DMS79 (cell line): Measurements from ENCODE around the gene FGD3.
A peak's percentile ranks its signal among the peaks of the same experiment; 100 is the strongest.

Experiments
- DNase-seq: peaks from one replicate; lab custom pipeline; 2025; lab: John Stamatoyannopoulos, UW

Gene FGD3

GRCh38 chr9:92954049-92954861 lies 6.9 kb downstream of the FGD3 start:
- peak; percentile 16 for DNase-seq

GRCh38 chr9:92954886-92955285 lies 7.6 kb downstream of the FGD3 start:
- DNase-seq: no peak

GRCh38 chr9:92960561-92961290 lies 13.4 kb downstream of the FGD3 start:
- DNase-seq: no peak

DNA sequence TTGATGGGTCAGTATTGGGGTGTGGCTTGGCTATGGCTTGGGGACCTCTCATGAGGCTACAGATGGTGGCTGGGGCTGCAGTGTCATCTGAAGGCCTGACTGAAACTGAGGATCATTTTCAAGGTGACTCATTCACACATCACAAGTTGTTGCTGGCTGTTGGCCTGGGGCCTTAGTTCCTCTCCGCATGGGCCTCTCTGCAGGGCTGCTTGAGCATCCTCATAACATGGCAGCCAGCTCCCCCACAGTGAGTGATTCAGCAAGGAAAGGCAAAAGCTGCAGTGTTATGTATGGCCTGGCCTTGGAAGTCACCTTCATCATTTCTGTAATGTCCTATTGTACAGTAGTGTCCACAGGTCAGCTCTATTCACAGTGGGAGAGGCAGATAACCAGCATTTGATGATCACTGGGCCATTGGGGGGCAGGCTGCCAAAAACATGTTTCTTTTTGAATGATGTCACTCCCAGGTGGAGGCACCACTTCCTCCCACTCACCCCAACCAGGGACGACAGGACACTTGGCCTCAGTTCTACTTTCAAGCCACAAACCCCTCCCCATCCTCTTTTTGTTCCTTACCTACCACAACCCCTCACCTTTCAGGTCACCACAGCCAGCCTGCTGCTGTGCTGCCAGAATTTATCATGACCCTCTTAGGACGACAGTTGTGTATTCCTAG lies 14.4 kb downstream of the FGD3 start:
- no peak for DNase-seq

- no peak for DNase-seq
Measured at GRCh38 chr9:92962303-92962649, 15.0 kb downstream of the FGD3 start.

DNA sequence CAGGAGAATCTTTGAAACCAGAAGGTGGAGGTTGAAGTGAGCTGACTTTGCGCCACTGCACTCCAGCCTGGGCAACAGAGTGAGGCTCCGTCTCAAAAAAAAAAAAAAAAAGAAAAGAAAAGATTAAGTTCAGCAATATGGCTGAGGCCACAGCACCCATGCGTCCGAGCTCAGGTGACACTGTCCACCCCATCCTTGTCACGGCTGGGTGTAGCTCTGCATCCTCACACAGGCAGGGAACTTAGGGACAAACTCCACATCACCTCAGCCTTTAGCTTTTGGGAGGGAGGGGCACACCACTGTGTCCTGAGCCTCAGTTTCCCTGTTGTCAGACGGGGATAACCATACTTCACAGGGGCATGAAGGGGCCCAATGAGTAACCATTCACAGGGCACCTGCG lies 15.5 kb downstream of the FGD3 start:
- no peak for DNase-seq

DNA sequence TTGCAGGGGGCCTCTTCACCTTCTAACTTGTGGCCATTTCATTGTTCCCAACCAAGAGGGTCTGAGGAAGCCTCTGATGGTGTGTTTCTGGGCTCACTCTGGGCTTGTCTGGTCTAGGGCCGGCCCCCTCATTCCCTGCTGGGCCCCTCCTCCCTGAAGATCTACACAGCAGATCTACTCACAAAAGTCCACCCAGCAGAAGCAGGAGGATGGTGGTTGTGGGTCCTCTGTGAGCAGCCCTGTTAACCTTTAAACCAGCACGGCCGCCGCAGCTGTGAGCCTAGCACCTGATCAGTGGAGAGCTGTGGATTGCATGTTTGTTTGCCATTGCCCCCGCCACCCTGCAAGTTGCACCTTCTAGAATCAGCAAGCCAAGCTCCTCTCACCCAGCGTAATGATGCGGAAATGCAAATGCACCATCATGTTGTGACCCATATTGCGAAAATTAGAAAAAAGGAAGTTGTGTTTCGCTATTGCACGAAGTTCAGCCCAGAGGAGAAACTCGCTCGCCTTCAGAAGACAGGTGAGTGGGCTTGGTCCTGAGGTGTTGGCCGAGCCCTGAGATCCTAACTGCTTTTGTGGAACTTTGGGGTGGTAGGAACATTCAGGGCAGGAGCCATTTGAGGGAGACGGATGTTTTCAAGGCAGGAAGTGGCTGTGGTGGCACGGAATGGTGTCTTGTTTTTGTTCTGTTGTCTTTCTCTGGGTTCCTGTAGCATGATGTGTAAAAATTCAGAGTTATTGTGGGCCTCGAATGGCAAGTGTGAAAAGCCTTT lies 16.7 kb downstream of the FGD3 start:
- no peak for DNase-seq

- DNase-seq: no peak
Measured at GRCh38 chr9:92964607-92965060, 17.3 kb downstream of the FGD3 start.

DNA sequence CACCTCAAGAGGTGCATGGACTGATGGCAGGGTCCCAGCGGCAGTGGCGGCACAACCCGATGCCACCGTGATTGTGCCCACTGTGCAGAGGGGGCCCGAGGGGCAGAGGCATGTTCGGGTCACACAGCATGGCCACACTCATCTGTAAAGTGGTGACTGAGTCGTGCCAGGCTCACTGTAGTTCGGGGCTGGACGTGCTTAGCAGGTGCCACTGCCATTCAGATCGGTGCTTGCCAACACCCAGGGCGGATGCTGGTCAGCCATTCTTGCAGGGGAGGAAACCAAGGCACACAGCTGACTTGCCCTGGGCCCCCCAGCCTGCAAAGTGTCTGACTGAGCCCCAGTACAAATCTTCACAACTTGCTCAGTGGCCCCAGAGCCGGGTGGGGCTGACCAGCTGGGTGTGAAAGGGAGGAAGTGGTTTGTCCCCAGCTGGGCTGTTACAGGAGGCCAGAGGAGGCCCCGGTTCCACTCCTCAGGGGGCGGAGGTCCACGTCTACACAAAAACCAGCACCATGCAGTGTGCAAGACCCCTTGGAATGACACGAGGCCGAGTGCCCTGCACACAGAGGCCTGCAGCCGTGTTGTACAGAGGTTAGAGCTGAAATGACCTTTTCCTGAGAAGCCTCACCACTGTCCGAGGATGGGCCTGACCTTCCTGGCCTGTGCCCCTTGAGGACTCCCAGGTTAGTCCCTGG lies 17.9 kb downstream of the FGD3 start:
- DNase-seq: no peak

GRCh38 chr9:92965759-92966517 lies 18.6 kb downstream of the FGD3 start:
- DNase-seq: no peak

- DNase-seq: no peak
Measured at GRCh38 chr9:92966518-92966800, 19.1 kb downstream of the FGD3 start.

DNA sequence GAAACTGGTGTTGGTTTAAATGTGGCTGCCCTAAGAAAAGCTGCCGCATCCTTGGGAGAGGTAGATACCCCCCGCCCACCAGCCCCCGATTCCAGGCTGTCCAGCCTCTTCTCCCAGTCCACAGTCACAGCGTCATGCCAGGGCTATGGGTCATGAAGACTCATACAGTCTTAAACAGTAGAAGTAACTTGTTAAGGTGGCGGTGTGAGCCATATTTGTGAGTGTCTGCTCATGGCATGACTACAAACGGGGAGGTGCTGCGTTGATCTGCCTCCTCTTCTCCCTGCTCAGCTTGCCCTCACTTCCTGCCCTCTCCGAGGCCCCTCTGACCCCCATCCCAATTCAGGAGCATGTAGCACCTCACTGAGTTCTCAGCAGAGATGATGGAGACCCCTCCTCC lies 20.8 kb downstream of the FGD3 start:
- DNase-seq: no peak

DNA sequence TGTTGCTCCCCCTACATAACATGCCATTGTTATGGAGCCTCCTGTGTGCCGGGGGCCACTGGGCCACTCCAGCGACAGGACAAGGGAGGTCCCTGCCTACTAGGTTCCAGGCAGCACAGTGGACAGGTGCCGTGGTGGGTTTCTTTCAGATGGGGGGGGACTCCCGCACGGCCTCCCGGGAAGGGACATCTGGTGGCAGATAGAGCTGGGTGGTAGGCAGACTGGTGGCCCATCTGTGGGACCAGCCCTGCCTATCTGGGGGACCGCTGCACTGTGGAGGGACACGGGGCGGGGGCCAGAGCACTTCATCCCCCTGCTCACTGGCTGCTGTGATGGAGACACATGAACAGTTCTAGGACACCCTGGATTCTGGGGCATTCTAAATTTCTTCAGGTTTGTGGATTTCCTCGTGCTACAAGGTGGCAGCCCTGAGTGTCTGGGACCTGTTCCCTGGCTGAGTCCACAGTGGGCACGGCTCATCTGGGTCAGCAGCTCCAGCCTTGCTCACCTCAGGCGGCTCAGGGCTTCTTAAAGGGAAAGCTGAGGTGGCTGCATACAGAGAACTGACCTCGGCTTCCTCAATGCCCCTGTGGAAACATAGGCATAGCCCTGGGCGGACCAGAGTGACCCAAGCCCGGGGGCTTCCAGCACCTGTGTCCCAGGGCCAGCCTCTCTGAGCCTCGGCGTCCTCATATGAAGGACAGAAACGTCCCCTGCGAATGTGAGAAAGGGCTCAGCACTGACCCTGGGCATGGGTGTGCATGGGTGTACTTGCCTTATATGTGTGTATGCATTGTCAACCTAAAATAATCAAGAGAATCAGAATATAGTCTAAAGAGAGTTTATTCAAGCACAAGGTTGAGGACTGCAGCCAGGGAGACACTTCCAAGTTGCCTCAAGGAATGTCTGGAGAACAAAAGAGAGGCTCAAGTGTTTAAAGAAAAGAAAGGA lies 22.5 kb downstream of the FGD3 start:
- DNase-seq: no peak

DNA sequence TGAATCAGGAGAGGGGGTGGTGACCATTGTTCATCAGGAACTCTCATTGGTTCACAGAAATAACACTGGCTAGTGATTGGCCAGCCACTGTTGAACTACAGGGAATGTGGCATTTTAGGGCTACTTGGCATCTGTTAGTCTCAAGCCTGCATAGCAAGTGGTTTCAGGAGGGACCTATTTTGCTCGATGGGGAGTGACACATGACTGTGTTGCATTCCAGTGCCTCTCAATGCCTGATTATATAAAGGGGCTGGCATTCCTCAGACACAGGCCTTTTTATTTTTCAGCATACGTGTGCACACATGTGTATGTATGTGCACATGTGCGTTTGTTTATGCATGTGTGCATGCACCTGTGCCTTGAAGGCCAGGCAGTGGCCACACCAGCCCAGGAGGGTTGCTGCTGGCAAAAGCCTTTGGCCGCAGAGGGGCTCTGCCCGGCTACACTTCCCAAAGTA lies 23.2 kb downstream of the FGD3 start:
- DNase-seq: no peak

- no peak for DNase-seq
Measured at GRCh38 chr9:92971121-92971520, 23.8 kb downstream of the FGD3 start.

GRCh38 chr9:92971776-92972175 lies 24.5 kb downstream of the FGD3 start:
- DNase-seq: no peak

GRCh38 chr9:92973700-92974099 lies 26.4 kb downstream of the FGD3 start:
- DNase-seq: no peak

DNA sequence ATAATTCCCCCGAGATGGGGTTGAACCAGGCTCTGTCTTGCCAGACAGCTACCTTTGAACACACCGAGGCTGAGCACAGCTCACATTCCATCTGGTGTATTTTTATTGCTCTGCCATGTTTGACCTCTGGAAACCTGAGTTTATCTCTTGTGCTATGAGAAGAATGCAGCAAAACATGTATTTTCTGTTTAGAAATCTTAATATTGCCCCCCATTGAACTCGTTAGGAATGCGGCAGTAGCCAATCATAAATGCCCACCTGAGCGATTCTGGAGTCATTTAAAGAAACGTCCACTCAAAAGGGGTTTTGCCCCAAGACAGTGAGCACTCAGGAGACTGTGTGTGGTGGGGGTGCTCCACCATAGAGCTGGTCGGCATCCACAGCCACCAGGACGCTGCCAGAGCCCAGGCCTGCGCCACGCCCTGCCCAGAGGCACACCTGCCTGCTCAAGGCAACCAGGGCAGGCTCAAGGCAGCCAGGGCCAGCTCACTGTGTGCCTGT lies 26.9 kb downstream of the FGD3 start:
- no peak for DNase-seq
